Mesenchymal stem cell (in vitro differentiated cells and primary cell): Measurements from ENCODE around the gene ARSG.
"Not testable (repeated sequence)": the region's sequence is repeated elsewhere in the genome, so short reads cannot be mapped to it uniquely, and the experiment has no call there.

Experiments used
- DNase-seq: peaks from one replicate; pipeline ENCODE4 v3.0.0-alpha.2; 2013
- H2AFZ ChIP-seq: one replicate; pipeline ENCODE4 v1.6.1; 2013; ENCODE audit warnings: low read depth, mild to moderate bottlenecking, control low read depth, inconsistent platforms, low read length, moderate library complexity
- H2AK5ac ChIP-seq: 2 replicates; pipeline ENCODE4 v1.6.1; 2013; ENCODE audit warnings: low read length, moderate library complexity, mild to moderate bottlenecking, inconsistent platforms; ENCODE audit not compliant: severe bottlenecking
- H2BK120ac ChIP-seq: one replicate; pipeline ENCODE4 v1.6.1; 2013; ENCODE audit warnings: low read depth, mild to moderate bottlenecking, inconsistent platforms, low read length, moderate library complexity
- H2BK12ac ChIP-seq, 2 experiments: one replicate each; pipeline ENCODE4 v1.6.1; 2013; ENCODE audit warnings: inconsistent platforms in 2 of 2, low read length in 2 of 2, mild to moderate bottlenecking in 2 of 2, moderate library complexity in 2 of 2, control low read depth in 1 of 2
- H2BK15ac ChIP-seq: one replicate; pipeline ENCODE4 v1.6.1; 2013; ENCODE audit warnings: mild to moderate bottlenecking, low read depth, inconsistent platforms; ENCODE audit not compliant: poor library complexity, severe bottlenecking
- H2BK5ac ChIP-seq: 2 replicates; pipeline ENCODE4 v1.6.1; 2013; ENCODE audit warnings: low read depth, mild to moderate bottlenecking, low read length, control low read depth, inconsistent platforms; ENCODE audit not compliant: poor library complexity, severe bottlenecking
- H3K14ac ChIP-seq, 2 experiments: one replicate each; pipeline ENCODE4 v1.6.1; 2013; ENCODE audit warnings: inconsistent platforms in 2 of 2, low read length in 2 of 2, control low read depth in 1 of 2, mild to moderate bottlenecking in 1 of 2, moderate library complexity in 1 of 2
- H3K18ac ChIP-seq, 2 experiments: one replicate each; pipeline ENCODE4 v1.6.1; 2013; ENCODE audit warnings: inconsistent platforms in 2 of 2, low read length in 2 of 2, control low read depth in 1 of 2, low read depth in 1 of 2, mild to moderate bottlenecking in 1 of 2
- H3K23ac ChIP-seq, 2 experiments: one replicate each; pipeline ENCODE4 v1.6.1; 2013; ENCODE audit warnings: inconsistent platforms in 2 of 2, low read length in 2 of 2, mild to moderate bottlenecking in 2 of 2, moderate library complexity in 2 of 2, control low read depth in 1 of 2
- H3K27ac ChIP-seq: 2 replicates; pipeline ENCODE4 v1.5.1; 2013; ENCODE audit warnings: mild to moderate bottlenecking, moderate library complexity, low read length, control low read depth, inconsistent platforms; ENCODE audit not compliant: poor library complexity, severe bottlenecking
- H3K27me3 ChIP-seq, 2 experiments: 2 replicates each; pipeline versions ENCODE4 v1.6.1 to v1.7.0; 2013; ENCODE audit warnings: low read length in 2 of 2, mild to moderate bottlenecking in 2 of 2, moderate library complexity in 2 of 2, control low read depth in 1 of 2, inconsistent platforms in 1 of 2; ENCODE audit not compliant: control insufficient read depth in 1 of 2, insufficient read depth in 1 of 2
- H3K36me3 ChIP-seq, 2 experiments: 2 replicates each; pipeline versions ENCODE4 v1.6.1 to v1.7.0; 2013; ENCODE audit warnings: low read length in 2 of 2, control low read depth in 1 of 2, inconsistent platforms in 1 of 2, low read depth in 1 of 2, mild to moderate bottlenecking in 1 of 2; ENCODE audit not compliant: insufficient read depth in 2 of 2, control insufficient read depth in 1 of 2
- H3K4ac ChIP-seq, 2 experiments: one replicate each; pipeline ENCODE4 v1.6.1; 2013; ENCODE audit warnings: inconsistent platforms in 2 of 2, low read length in 2 of 2, mild to moderate bottlenecking in 2 of 2, moderate library complexity in 2 of 2, control low read depth in 1 of 2, low read depth in 1 of 2
- H3K4me1 ChIP-seq: 2 replicates; pipeline ENCODE4 v1.6.1; 2013; ENCODE audit warnings: low read depth, low read length, control low read depth; ENCODE audit not compliant: control insufficient read depth, insufficient read depth
- H3K4me2 ChIP-seq: 2 replicates; pipeline ENCODE4 v1.6.1; 2013; ENCODE audit warnings: low read length, mild to moderate bottlenecking, inconsistent platforms; ENCODE audit not compliant: poor library complexity, severe bottlenecking
- H3K4me3 ChIP-seq, 2 experiments: 2 replicates each; pipeline versions ENCODE4 v1.5.1 to v1.7.0; 2013; ENCODE audit warnings: low read length in 2 of 2, mild to moderate bottlenecking in 2 of 2, control low read depth in 1 of 2, low read depth in 1 of 2; ENCODE audit not compliant: insufficient read depth in 1 of 2
- H3K79me1 ChIP-seq: replicated peaks from 2 replicates; pipeline ENCODE4 v1.6.1; 2013; ENCODE audit warnings: mild to moderate bottlenecking, control low read depth, low read length, inconsistent platforms; ENCODE audit not compliant: poor library complexity, severe bottlenecking
- H3K9ac ChIP-seq: 2 replicates; pipeline ENCODE4 v1.7.0; 2013; ENCODE audit warnings: mild to moderate bottlenecking, low read length, moderate library complexity
- H3K9me3 ChIP-seq: 2 replicates; pipeline ENCODE4 v1.7.0; 2013; ENCODE audit warnings: mild to moderate bottlenecking, low read length; ENCODE audit not compliant: control insufficient read depth
- H4K8ac ChIP-seq: one replicate; pipeline ENCODE4 v1.6.1; 2013; ENCODE audit warnings: inconsistent platforms, mild to moderate bottlenecking, low read length, moderate library complexity
- H4K91ac ChIP-seq: one replicate; pipeline ENCODE4 v1.6.1; 2013; ENCODE audit warnings: mild to moderate bottlenecking, low read length, inconsistent platforms
- WGBS: methylation state at CpG from one replicate; pipeline ENCODE4 v1.1.7; 2013; ENCODE audit warnings: mixed read lengths; 5-methylcytosine and 5-hydroxymethylcytosine counted together

Gene ARSG

GRCh38 chr17:68258890-68259647 is 32.2 kb upstream of the ARSG start:
- Histone ChIP-seq H3K9ac (peak overlapping the region; percentile 74), H3K27ac (peak overlapping the region; percentile 17), H3K4ac (peak overlapping the region in 1 of 2 experiments; percentile 37), H3K4me2 (peak overlapping the region; percentile 29), H3K36me3 (peaks cover 10 to 34% of the 10 kb centered on the region in 2 experiments)
- not testable (repeated sequence) for H3K14ac ChIP-seq, H2BK12ac ChIP-seq, H3K18ac ChIP-seq, H3K23ac ChIP-seq, H4K91ac ChIP-seq, H3K4me1 ChIP-seq, H3K27me3 ChIP-seq, H2BK15ac ChIP-seq, H2AK5ac ChIP-seq, H3K9me3 ChIP-seq, H2BK120ac ChIP-seq, H3K4me3 ChIP-seq, H4K8ac ChIP-seq, H2BK5ac ChIP-seq, H2AFZ ChIP-seq, H3K79me1 ChIP-seq
- DNase-seq = peak; percentile 66
- WGBS = 13% methylated on average over 8 of the region's 44 CpGs

- H3K27ac ChIP-seq, H3K4me1 ChIP-seq, H3K4ac ChIP-seq, H3K9me3 ChIP-seq, H2BK120ac ChIP-seq, H3K14ac ChIP-seq, H2AK5ac ChIP-seq, H2BK15ac ChIP-seq, H3K79me1 ChIP-seq, H4K91ac ChIP-seq, H3K23ac ChIP-seq, H3K4me3 ChIP-seq, H3K9ac ChIP-seq, H3K27me3 ChIP-seq, H2BK12ac ChIP-seq, H3K18ac ChIP-seq, DNase-seq, H3K4me2 ChIP-seq, H4K8ac ChIP-seq, H2BK5ac ChIP-seq, H2AFZ ChIP-seq: not testable (repeated sequence)
- 88% methylated on average over 2 of the region's 3 CpGs for WGBS
- peaks cover 10 to 28% of the 10 kb centered on the region in 2 experiments for H3K36me3 ChIP-seq
Observed at GRCh38 chr17:68259648-68259951, 31.7 kb upstream of the ARSG start.

GRCh38 chr17:68260051-68260762 is 31.1 kb upstream of the ARSG start:
- Histone ChIP-seq H3K79me1 (peaks cover 2% of the 10 kb centered on the region), H2AFZ (no peak overlapping the region), H2BK5ac (no peak overlapping the region), H2BK12ac (no peak overlapping the region), H3K4me2 (no peak overlapping the region), H3K9ac (no peak overlapping the region), H3K14ac (no peak overlapping the region), H2AK5ac (no peak overlapping the region), H2BK120ac (no peak overlapping the region), H3K27me3 (no peaks in the 10 kb centered on the region), H3K36me3 (peaks cover 4 to 22% of the 10 kb centered on the region in 2 experiments), H3K4me1 (peaks cover 2% of the 10 kb centered on the region), H2BK15ac (no peak overlapping the region), H4K8ac (no peak overlapping the region), H4K91ac (no peak overlapping the region), H3K18ac (no peak overlapping the region), H3K9me3 (no peaks in the 10 kb centered on the region), H3K4ac (no peak overlapping the region), H3K23ac (no peak overlapping the region), H3K27ac (no peak overlapping the region), H3K4me3 (no peak overlapping the region)
- WGBS = 92% methylated on average over 7 of the region's 9 CpGs
- peak; percentile 19 for DNase-seq

GRCh38 chr17:68262467-68262866 is 28.8 kb upstream of the ARSG start:
- not testable (repeated sequence) for DNase-seq
- 71% methylated on average over 2 of the region's 2 CpGs for WGBS

More at GRCh38 chr17:68262467-68262866, 28.8 kb upstream of the ARSG start:
- not testable (repeated sequence) for H2BK5ac ChIP-seq, H3K27me3 ChIP-seq, H4K8ac ChIP-seq, H3K27ac ChIP-seq, H2BK15ac ChIP-seq, H2BK120ac ChIP-seq, H4K91ac ChIP-seq, H3K4me1 ChIP-seq, H3K4me3 ChIP-seq, H3K4me2 ChIP-seq, H3K9ac ChIP-seq, H2BK12ac ChIP-seq, H3K23ac ChIP-seq, H3K9me3 ChIP-seq, H2AFZ ChIP-seq, H2AK5ac ChIP-seq, H3K36me3 ChIP-seq, H3K79me1 ChIP-seq, H3K14ac ChIP-seq
- peak overlapping the region in 1 of 2 experiments; percentile 0 for H3K18ac ChIP-seq
- peak overlapping the region in 1 of 2 experiments; percentile 51 for H3K4ac ChIP-seq
